GM18858 (cell line): ENCODE measurements around the gene LCLAT1.
"Not testable (repeated sequence)": the region's sequence is repeated elsewhere in the genome, so short reads cannot be mapped to it uniquely, and the experiment has no call there.

ENCODE experiments used
- ATAC-seq: cut with Tn5 transposase; IDR thresholded peaks from one replicate; pipeline ENCODE4 v1.9.1; 2021; ENCODE audit not compliant: unreplicated experiment

Gene LCLAT1

GRCh38 chr2:30453498-30453897 is 6.5 kb downstream of the LCLAT1 start:
- no peak for ATAC-seq

- no peak for ATAC-seq
These were observed 7.5 kb downstream of the LCLAT1 start for GRCh38 chr2:30454571-30454970.

GRCh38 chr2:30455114-30455738 is 8.2 kb downstream of the LCLAT1 start:
- no peak for ATAC-seq

GRCh38 chr2:30456106-30456505 is 9.1 kb downstream of the LCLAT1 start:
- no peak for ATAC-seq

- ATAC-seq, result no peak
These were observed 9.5 kb downstream of the LCLAT1 start for GRCh38 chr2:30456579-30456978.

- no peak for ATAC-seq
These were observed 10.2 kb downstream of the LCLAT1 start for GRCh38 chr2:30457296-30457695.

GRCh38 chr2:30459140-30459539 is 12.1 kb downstream of the LCLAT1 start:
- ATAC-seq, result no peak

- no peak for ATAC-seq
These were observed 15.2 kb downstream of the LCLAT1 start for GRCh38 chr2:30462131-30462857.

GRCh38 chr2:30463535-30463934 is 16.5 kb downstream of the LCLAT1 start:
- ATAC-seq, result no peak

- ATAC-seq, result no peak
These were observed 17.6 kb downstream of the LCLAT1 start for GRCh38 chr2:30464544-30465170.

GRCh38 chr2:30465171-30465545 is 18.1 kb downstream of the LCLAT1 start:
- no peak for ATAC-seq

GRCh38 chr2:30466216-30466615 is 19.2 kb downstream of the LCLAT1 start:
- no peak for ATAC-seq

GRCh38 chr2:30467062-30467826 is 20.2 kb downstream of the LCLAT1 start:
- ATAC-seq, result not testable (repeated sequence)

- ATAC-seq, result no peak
These were observed 23.4 kb downstream of the LCLAT1 start for GRCh38 chr2:30470426-30470825.

GRCh38 chr2:30472326-30472725 is 25.3 kb downstream of the LCLAT1 start:
- ATAC-seq, result no peak

GRCh38 chr2:30475542-30475941 is 28.5 kb downstream of the LCLAT1 start:
- no peak for ATAC-seq

- no peak for ATAC-seq
These were observed 29.6 kb downstream of the LCLAT1 start for GRCh38 chr2:30476636-30477035.

GRCh38 chr2:30480703-30481322 is 33.8 kb downstream of the LCLAT1 start:
- ATAC-seq, result no peak

GRCh38 chr2:30481323-30481800 is 34.3 kb downstream of the LCLAT1 start:
- ATAC-seq, result no peak

- no peak for ATAC-seq
These were observed 35.0 kb downstream of the LCLAT1 start for GRCh38 chr2:30482011-30482410.

- ATAC-seq, result no peak
These were observed 37.1 kb downstream of the LCLAT1 start for GRCh38 chr2:30484145-30484544.
